Breast epithelium (tissue), 3 donors: Measurements from ENCODE around the gene CTNNA3.

Experiments
- POLR2AphosphoS5 ChIP-seq, 3 donors: sonication (generic); formaldehyde crosslinking; IDR thresholded peaks; one replicate each; pipeline ENCODE4 v1.6.1; 2017; ENCODE audit warnings: antibody characterized with exemption in 3 of 3
- TF ChIP-seq, protein P1 (sequence below), 3 donors: fragments of 450-650 bp; IDR thresholded peaks; one replicate each; pipeline ENCODE4 v1.5.1; 2016 to 2017; ENCODE audit warnings: antibody characterized with exemption in 3 of 3, mild to moderate bottlenecking in 3 of 3, moderate library complexity in 3 of 3

DNA sequence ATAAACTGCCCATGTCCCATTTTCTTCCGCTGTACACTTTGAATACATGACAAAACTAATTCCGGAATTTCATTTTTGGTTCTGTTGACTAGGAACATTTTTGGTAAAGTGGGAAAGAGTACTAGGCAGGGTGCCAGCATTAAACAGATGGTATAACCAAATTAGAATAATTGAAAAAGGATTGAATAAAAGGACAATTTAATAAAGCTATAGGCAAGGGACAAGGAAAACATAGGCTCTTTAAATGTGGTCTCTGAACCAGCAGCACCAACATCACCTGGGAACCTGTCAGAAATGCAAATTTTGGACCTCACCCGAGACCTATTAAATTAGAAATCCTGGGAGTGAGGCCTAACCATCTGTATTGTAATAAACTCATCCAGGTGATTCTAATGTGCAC is 393.3 kb downstream of the CTNNA3 start:
- TF ChIP-seq, protein P1, sequence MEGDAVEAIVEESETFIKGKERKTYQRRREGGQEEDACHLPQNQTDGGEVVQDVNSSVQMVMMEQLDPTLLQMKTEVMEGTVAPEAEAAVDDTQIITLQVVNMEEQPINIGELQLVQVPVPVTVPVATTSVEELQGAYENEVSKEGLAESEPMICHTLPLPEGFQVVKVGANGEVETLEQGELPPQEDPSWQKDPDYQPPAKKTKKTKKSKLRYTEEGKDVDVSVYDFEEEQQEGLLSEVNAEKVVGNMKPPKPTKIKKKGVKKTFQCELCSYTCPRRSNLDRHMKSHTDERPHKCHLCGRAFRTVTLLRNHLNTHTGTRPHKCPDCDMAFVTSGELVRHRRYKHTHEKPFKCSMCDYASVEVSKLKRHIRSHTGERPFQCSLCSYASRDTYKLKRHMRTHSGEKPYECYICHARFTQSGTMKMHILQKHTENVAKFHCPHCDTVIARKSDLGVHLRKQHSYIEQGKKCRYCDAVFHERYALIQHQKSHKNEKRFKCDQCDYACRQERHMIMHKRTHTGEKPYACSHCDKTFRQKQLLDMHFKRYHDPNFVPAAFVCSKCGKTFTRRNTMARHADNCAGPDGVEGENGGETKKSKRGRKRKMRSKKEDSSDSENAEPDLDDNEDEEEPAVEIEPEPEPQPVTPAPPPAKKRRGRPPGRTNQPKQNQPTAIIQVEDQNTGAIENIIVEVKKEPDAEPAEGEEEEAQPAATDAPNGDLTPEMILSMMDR (IDR thresholded peaks at IDR 0.05): no peak
- no peak for TF ChIP-seq POLR2AphosphoS5 (IDR thresholded peaks at IDR 0.05)
